Measurements from ENCODE around the gene POMZP3.
"Not testable (repeated sequence)": the region's sequence is repeated elsewhere in the genome, so short reads cannot be mapped to it uniquely, and the experiment has no call there.

The POMZP3 gene

DNA sequence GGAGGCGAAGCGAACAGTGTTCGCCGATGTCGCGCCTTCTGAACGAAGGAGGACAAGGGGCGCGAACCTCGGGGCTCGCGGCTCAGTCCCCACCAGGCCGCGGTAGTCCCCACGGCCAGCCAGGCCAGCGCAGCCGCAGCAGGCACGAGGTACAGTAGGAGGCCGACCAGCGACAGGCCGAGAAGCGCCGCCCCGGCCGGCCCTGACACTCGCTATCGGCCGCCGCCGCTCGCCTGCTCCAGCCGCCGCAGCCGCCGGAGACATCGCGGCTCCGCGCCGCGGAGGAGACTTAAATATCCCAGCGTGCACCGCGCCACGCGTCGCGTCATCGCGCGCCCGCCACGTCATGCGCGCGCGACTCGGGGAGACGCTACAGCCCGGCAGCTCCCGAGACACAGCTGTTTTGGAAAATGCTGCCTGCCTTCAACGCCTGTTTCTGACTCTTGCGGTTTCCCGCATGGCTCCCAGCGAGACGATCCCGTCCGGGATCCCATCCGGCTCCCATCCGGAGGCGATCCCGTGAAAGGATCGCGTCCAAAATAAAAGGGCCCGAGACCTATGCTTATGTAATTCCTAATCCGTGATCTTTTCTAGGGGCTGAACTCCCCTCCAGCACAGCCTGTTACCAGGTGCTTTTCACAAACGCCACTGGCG, at the start of gene POMZP3:
TSS of gene POMZP3 (minus strand) at position 291 of the 654 bp plus-strand sequence. CDS start 1,215 bp downstream, outside the sequence.
- DNase-seq (ENCODE audit: low read depth): not testable (repeated sequence)

DNA sequence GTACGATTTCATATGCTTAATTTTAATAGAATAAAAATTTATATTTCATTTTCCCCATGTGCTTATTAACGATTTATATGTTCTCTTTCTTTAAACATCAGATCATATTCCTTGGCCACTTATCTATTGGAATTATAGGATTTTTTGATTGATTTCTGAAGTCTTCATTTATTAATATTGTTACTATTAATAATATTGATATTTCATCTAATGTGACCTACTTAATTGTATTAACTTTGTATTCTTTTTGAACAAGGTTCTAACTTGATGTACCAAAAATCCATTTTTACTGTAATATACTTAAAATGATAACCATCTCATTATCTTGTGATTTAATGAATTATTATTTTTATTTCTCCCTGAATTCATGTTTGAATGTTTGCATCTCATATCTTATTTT, 48.7 kb upstream of the POMZP3 start:
- DNase-seq (ENCODE audit: low read depth): not testable (repeated sequence)

DNA sequence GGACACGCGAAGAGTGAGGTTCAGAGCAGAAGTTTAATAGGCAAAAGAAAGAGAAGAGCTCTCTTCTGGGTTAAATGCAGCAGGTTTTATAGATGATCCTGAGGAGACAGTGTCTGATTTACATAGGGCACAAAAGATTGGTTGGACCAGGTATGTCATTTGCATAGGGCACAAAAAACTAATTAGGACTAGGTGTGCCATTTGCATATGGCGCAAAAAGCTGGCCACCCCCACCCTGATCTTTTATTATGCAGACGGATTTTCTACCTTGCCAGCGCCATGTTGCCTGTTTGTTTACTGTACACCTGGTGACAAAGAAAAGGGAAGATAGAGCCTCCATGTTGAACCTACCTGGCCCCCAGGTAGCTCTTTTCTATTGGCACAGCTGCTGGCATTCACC, 46.3 kb upstream of the POMZP3 start:
- not testable (repeated sequence) for DNase-seq (ENCODE audit: low read depth)

DNA sequence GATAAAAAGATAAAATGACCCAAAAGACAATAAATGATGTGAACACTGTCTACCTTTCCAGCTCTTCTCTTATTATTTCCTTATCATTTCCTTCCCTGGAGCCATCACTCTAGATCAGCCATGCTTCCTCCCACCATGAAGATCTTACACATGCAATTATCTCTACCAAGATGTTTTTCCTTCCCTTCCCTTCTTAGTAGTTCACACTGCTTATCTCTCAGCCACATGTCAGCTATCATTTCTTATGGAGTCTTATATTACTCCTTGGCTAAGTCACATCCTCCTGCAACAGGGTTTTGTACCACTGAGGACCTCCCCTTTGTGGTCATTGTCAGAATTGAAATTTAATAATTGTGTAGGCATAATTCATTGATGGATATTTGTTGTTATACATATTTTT, 32.1 kb upstream of the POMZP3 start:
- not testable (repeated sequence) for DNase-seq (ENCODE audit: low read depth)

DNA sequence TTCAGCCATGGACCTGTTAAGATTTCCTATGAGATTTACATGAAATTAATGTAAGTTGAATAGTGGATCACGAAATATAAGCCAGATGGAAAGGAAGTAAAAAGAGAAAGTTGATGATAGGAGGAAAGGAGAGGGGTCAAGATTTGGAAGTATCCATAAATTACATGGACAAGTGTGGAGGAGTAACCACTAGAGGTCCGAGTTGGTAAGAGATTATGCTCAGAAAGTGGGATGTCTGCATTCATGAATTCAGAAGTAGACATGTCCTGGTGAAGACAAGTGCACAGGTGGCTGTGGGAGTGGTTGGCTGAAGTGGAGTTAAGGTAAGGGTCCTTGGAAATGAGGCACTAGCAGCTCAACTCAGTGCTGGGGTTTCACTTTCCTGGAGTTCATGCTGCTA, 29.3 kb upstream of the POMZP3 start:
- not testable (repeated sequence) for DNase-seq (ENCODE audit: low read depth)

DNA sequence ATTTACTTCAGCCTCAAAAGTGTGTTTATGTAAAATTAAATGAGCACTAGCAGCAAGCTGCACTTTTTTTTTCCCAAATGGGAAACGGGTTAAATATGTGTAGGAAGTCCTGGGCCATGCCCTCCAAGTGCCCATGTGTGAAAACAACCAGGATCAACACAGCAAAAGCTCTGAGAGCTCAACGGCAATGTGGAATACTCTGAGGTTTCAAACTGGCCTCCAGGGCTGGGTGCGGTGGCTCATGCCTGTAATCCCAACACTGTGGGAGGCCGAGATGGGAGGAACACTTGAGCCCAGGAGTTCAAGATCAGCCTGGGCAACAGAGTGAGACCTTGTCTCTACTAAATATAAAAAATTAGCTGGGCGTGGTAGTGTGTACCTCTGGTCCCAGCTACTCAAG, 15.5 kb upstream of the POMZP3 start:
- not testable (repeated sequence) for DNase-seq (ENCODE audit: low read depth)

DNA sequence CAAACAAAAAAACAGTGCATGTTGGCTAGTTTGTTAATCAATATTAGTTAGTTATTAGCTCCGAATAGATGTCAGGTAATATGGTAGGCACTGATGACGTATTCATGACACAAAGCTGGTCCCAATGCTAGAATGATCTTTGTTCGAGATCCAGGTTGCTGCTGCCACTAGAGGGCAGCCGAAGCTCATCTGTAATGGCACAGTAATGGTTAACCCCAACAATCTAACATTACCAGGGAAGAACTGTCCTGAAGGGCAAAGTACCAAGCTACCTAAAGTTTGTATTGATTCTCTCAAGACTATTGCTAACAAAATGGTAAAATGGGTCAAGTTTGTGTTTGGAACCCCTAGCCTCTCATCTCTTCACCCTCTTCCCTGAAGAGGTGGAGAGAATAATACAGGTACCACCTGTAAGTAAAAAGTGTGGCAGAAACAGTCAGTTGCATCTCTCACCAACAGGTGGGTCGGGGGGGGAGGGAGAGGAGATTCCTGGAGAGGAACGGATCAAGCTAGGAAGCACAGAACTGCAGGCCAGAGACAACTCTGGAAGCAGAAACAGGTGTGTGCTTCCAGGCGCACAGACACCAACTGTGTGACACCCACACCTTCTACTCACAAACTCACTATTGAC, 10.1 kb upstream of the POMZP3 start:
- DNase-seq (ENCODE audit: low read depth): not testable (repeated sequence)

DNA sequence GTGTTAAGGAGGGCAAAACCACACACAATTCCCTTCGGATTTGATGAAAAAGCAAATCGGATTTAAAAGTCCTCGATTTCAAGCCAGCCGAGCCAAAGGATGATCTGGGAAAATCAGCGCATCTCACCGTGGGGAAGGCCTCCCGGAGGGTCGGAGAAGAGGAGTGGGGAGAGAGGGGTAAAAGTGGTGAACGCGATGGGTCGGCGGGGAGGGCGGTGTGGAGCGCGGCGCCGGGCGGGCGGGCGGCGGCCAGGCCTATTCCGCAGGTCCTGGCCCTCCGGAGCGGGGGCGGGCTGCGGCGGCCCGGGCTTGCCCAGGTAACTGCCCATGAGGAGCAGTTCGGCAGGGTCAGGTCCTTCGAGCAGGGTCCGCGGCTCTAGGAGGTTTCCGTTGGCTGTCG, 498 bp downstream of the POMZP3 start:
- not testable (repeated sequence) for DNase-seq (ENCODE audit: low read depth)

DNA sequence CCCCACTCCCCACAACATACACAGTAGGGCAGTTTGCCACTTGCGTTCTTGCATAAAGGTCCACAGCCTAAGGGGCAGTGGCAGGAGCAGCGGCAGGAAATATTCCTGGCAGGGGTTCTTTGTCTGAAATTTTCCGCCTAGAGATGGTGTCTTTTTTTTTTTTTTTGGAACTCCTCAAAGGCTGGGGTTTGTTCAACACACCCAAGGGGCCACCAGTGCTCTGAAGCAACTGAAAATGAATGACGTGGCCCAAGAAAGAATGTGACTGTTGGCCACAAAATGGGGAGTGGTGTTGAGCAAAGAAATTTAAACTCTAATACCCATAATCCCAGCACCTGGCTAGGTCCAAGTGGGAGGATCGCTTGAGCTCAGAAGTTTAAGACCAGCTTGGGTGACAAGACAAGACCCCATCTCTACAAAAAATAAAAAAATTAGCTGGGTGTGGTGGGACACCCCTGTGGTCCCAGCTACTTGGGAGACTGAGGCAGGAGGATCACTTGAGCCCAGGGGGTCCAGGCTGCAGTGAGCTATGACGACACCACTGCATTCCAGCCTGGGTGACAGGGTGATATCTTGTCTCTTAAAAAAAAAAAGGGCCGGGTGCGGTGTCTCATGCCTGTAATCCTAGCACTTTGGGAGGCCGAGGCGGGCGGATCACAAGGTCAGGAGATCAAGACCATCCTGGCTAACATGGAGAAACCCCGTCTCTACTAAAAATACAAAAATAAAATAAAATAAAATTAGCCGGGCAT, 7.5 kb downstream of the POMZP3 start:
- DNase-seq (ENCODE audit: low read depth): not testable (repeated sequence)

DNA sequence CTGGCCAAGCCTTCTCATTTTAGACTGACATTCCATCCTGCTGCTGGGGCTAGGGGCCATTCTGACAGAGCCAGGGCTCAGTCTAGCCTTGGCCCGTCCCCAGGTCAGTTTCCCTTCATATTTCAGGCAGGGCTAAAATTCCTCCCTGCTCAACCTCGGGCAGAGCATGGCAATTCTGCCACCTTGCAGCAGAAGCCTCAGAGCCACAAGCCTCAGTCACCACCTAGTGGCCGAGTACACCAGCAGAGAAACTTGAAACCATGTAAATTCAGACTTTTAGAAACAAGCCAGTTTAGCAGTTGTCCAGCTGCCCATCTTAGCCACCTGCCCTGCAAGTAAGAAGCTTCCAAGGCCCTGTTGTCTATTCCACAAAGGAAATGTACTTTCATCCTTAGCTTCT, 13.3 kb downstream of the POMZP3 start:
- not testable (repeated sequence) for DNase-seq (ENCODE audit: low read depth)

DNA sequence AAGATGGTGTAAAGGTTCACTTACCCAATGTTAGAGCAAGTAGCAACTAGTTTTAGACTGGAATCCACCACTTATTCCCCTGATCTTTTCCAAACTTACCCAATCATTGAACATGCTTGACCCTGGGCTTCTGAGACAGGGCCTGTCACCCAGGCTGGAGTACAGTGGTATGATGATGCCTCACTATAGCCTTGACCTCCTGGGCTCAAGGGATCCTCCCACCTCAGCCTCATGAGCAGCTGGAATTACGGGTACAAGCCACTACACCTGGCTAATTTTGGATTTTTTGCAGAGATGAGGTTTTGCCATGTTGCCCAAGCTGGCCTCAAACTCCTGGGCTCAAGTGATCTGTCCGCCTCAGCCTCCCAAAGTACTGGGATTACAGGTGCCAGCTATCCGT, 14.8 kb downstream of the POMZP3 start:
- DNase-seq (ENCODE audit: low read depth): not testable (repeated sequence)

DNA sequence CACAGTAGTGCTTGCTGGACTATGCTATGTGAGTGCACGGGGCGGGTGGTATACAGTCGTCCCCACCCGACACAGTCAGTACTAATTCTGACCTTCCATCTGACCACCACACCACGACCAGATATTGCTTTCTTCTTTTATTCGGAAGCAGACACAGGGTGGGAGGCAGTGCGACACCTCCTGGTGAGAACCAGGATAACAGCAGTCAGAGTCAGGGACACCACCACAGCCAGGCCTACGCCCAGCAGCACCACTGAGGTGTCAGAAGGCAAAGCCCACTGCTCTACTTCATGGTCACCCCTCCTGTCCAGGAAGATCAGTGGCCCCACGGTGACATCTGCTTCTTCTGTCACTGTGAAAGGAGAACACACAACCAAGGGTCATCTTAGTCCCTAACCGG, 17.2 kb downstream of the POMZP3 start:
- not testable (repeated sequence) for DNase-seq (ENCODE audit: low read depth)

DNA sequence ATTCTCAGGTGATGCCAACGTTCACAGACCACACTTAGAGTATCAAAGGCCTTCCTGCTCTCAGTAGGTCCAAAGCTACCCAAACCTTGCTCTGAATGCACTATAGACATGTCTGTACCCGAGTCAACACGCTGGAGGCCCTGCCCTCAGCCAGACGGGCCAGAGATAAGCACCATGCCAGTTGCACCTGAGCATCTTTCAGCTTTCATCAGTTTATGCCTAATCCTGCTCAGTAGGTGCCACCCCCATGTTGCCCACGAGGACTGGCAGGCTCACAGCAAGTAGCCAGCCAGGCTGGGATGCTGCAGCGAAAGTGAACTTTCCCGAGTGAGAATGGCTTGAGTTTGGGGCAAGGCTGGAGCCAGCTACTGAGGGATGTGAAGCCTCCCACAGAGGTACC, 18.6 kb downstream of the POMZP3 start:
- not testable (repeated sequence) for DNase-seq (ENCODE audit: low read depth)

DNA sequence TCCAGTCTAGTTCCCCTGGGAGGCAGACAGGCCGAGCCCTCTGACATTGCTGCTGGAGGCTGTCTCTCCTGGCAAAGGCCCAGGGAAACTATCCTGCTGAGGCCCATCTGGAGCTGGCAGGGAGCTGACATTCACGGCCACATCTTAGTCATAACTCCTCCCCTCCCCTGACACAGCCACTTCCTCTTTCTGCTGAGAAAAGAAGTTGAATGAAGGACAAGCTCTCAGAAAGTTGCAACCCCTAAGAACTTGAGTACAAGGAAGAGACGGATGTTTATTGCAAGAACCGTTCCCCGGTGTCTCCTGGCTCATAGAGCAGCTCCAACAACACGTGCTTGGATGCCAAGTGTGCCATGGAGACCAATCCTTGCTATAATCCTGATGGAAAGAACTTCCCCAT, 21.1 kb downstream of the POMZP3 start:
- DNase-seq (ENCODE audit: low read depth): not testable (repeated sequence)

DNA sequence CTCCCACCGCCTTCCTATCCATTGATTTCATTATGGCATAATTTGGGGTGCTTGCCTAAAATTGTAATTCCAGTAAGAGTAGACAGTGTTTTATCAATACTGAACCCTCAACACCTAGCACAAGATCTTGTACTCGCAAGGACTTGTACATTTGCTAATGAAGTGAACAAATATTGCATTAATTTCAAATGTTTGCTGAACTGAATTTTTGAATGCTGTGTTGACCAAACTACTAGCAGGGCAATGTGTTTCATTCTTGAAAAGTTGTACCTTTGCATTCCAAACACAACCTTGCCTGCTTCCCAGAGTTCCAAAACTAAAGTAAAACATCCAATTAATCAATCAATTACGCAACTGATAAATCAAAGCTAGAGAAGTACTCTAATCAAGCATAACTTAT, 26.4 kb downstream of the POMZP3 start:
- DNase-seq (ENCODE audit: low read depth): not testable (repeated sequence)

DNA sequence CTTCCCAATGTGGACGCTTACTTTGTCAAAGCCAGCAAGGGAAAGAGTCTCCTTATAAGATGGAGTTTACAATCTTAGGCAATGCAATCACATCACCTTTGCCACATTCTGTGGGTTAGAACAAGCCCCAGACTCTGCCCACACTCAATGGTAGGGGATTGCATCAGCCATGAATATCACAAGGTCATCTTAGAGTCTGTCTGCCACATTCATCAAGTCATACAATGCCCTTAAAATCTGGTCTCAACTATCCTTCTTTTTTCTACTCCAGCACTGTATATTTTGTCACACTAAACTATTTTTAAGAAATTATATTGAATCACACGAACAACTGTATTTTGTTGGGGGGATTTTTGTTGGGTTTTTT, 27.0 kb downstream of the POMZP3 start:
- DNase-seq (ENCODE audit: low read depth): not testable (repeated sequence)

DNA sequence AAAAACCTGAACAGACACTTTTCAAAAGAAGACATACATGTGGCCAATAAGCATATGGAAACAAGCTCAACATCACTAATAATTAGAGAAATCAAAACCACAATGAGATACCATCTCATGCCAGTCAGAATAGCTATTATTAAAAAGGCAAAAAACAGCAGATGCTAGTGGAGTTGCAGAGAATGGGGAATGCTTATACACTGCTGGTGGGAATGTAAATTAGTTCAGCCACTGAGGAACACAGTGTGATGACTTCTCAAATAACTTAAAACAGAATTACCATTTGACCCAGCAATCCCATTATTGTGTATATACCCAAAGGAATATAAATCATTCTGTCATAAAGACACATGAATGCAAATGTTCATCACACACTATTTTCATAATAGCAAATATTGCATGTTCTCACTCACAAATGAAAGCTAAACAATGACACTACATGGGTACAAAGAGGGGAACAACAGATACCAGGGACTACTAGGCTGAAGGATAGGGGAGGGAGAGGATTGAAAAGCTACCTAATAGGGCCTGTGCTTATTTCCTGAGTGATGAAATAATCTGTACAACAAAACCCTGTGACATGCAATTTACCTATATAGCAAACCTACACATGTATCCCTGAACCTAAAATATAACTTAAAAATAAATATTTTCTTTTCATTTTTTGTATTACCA, 28.4 kb downstream of the POMZP3 start:
- not testable (repeated sequence) for DNase-seq (ENCODE audit: low read depth)

DNA sequence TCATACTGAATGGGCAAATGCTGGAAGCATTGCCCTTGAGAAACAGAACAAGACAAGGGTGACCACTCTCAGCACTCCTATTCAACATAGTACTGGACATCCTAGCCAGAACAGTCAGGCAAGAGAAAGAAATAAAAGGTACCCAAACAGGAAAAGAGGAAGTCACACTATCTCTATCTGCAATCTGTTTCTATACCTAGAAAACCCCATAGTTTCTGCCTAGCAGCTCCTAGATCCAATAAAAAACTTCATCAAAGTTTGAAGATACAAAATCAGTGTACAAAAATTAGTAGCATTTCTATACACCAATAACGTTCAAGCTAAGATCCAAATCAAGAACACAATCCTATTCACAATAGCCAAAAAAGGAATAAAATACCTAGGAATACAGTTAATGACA, 29.8 kb downstream of the POMZP3 start:
- DNase-seq (ENCODE audit: low read depth): not testable (repeated sequence)

DNA sequence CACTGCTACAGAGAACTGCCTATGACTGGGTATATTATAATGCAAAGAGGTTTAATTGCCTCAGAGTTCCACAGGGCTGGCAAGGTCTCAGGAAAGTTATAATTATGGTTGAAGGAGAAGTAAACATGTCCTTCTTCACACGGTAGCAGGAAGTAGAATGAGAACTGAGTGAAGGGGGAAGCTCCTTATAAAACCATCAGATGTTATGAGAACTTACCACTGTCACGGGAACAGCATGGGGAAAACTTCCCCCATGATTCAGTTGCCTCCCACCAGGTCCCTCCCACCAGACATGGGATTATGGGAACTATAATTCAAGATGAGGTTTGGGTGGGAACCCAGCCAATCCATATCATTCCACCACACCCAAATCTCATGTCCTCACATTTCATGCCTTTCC, 34.4 kb downstream of the POMZP3 start:
- not testable (repeated sequence) for DNase-seq (ENCODE audit: low read depth)

DNA sequence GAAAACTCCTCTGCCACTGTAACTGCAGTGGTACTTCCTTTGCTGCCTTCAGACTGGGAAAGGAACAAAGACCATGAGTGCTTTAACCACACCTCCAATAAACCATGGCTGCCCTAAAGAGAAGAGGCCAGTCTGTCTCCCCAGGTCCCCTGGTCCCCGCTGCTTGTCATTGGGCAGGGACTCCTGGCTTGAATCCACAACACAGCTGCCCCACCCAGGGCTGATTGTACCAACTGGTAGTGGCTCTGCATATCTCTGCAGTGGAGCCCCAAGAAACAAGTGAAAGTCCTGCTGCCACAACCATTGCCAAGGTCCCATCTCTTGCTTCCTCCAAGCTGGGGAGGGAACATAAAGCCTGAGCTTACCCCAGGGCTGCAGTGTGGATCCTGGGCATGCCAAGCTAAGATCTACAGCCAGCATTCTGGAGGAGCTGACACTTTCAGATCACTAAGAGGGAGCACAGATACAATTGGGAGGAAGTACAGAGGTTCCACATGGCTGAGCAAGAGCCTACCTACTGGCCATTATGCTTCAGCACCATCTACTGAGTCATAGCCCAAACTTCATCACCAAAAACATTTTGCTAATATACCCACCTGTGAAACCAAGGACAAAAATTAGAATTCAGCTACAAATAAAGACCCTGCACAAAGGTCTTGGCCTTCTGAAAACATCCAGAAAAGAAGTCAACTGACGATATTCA, 35.3 kb downstream of the POMZP3 start:
- not testable (repeated sequence) for DNase-seq (ENCODE audit: low read depth)

DNA sequence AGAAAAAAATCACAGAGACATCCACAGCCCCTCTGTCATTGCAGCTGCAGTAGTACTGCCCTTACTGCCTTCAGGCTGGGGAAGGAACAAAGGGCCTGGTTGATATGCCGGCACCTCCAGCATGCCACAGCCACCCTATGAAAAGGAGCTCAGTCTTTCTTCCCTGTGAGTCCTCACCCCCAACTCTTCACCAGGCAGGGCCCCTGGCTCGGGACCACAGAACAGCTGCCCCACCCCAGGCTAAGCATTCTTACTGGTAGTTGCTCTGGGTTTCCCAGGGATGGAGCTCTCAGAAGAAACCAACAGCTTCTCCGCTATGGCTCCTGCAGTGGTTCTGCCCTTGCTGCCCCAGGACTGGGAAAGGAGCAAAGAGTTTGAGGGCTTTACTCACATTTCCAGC, 36.0 kb downstream of the POMZP3 start:
- DNase-seq (ENCODE audit: low read depth): not testable (repeated sequence)

DNA sequence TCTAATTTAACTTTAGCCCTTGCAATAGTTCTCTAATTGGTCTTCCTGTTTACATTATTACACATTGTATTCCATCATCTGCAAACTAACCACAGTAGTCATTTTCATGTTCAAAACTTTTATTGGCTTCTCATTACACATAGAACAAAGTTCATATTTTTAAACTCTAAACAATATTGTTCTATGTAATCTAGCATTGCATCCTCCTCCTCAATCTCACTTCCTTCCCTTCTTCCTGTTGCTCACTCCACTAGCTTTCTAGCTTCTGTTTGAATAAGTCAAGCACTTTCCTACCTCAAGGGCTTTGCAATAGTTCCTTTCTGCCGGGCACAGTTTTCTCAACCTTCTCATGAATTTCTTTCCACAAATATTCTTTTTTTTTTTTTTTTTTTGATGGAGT, 38.5 kb downstream of the POMZP3 start:
- not testable (repeated sequence) for DNase-seq (ENCODE audit: low read depth)
